PC-3 (cell line): ENCODE measurements around the gene YJEFN3.

Experiments used
- CTCF ChIP-seq: fragments of 300-600 bp; sonication (generic); conservative IDR thresholded peaks from 2 replicates; pipeline ENCODE4 v1.5.1; 2017; ENCODE audit warnings: antibody characterized with exemption, low read depth, mild to moderate bottlenecking, low read length
- EZH2 ChIP-seq: fragments of 300-600 bp; sonication (generic); IDR thresholded peaks from one replicate; pipeline ENCODE4 v1.6.1; 2017; ENCODE audit warnings: antibody characterized with exemption, mild to moderate bottlenecking, low read length; ENCODE audit not compliant: unreplicated experiment

- TF ChIP-seq CTCF (no peak), EZH2 (no peak)
These were observed 43.3 kb upstream of the YJEFN3 start for GRCh38 chr19:19485161-19485997.
